HepG2 (cell line): Measurements from ENCODE around the gene TXNL4A. TPM values are rescaled to one million over a fixed set of nuclear protein-coding genes. Genes with fewer than 3 reads are reported as not detected.

Experiments used
- ATAC-seq: fragments of 200-7000 bp; cut with Tn5 transposase; 3 replicates; pipeline ENCODE4 v1.9.1; 2020; ENCODE audit warnings: mild to moderate bottlenecking, moderate library complexity
- BruUV-seq: library from RNA; stranded (reverse); fragments of 400-500 nt; replicated peaks from 2 replicates; lab custom pipeline; 2021; lab: Mats Ljungman, UMichigan
- CTCF ChIA-PET: fragments of 300-600 bp; formaldehyde crosslinking; extraction: SDS; loops from one replicate; lab custom pipeline; 2021; ENCODE audit warnings: low total read pairs, inconsistent platforms, low intra/inter-chr PET ratio; lab: Yijun Ruan, JAX
- POLR2A ChIA-PET: fragments of 350-600 bp; sonication (Branson Sonifier 250); formaldehyde crosslinking; loops from one replicate; lab custom pipeline; 2020; ENCODE audit warnings: antibody characterized with exemption, inconsistent platforms; lab: Yijun Ruan, JAX
- DNase-seq: peaks from one replicate; pipeline ENCODE4 v3.0.0-alpha.2; 2015; ENCODE audit warnings: low spot score
- FAIRE-seq: peaks from 3 replicates; lab custom pipeline; 2011; peaks lifted over from hg19 to GRCh38; lab: Jason Lieb, UNC
- H2AFZ ChIP-seq: one replicate; pipeline ENCODE4 v1.6.1; 2011; ENCODE audit warnings: low read length, inconsistent platforms
- H3K27ac ChIP-seq: fragments of 300-600 bp; 3 replicates; pipeline ENCODE4 v1.8.0; 2011; ENCODE audit warnings: mixed run types, mild to moderate bottlenecking, mixed read lengths, low read length, inconsistent platforms; ENCODE audit not compliant: insufficient read depth; ENCODE audit errors: extremely low read length
- H3K27me3 ChIP-seq, 2 experiments: fragments of 200-600 bp in 1 of 2; 2 replicates in 1 of 2; 3 replicates in 1 of 2; pipeline versions ENCODE4 v1.6.0 to v1.8.0; 2011; ENCODE audit warnings: low read length in 2 of 2, mild to moderate bottlenecking in 2 of 2, moderate library complexity in 2 of 2, inconsistent platforms in 1 of 2; ENCODE audit not compliant: insufficient read depth in 2 of 2, control insufficient read depth in 1 of 2
- H3K36me3 ChIP-seq, 2 experiments: fragments of 200-600 bp in 1 of 2; replicated peaks in 1 of 2; 2 replicates in 1 of 2; 3 replicates in 1 of 2; pipeline versions ENCODE4 v1.5.1 to v1.8.0; 2011; ENCODE audit warnings: low read length in 2 of 2, inconsistent platforms in 1 of 2; ENCODE audit not compliant: insufficient read depth in 2 of 2, control insufficient read depth in 1 of 2
- H3K4me1 ChIP-seq: 2 replicates; pipeline ENCODE4 v1.5.1; 2012; ENCODE audit warnings: low read length, inconsistent platforms; ENCODE audit not compliant: insufficient read depth
- H3K4me2 ChIP-seq: 2 replicates; pipeline ENCODE4 v1.6.0; 2011; ENCODE audit warnings: low read depth, low read length, inconsistent platforms
- H3K4me3 ChIP-seq, 3 experiments: fragments of 200-600 bp in 1 of 3; sonication (generic), shearing (Covaris generic) in 1 of 3; replicated peaks in 1 of 3; 2 replicates each; pipeline ENCODE4 v1.5.1; 2011 to 2016; ENCODE audit warnings: low read length in 3 of 3, inconsistent platforms in 2 of 3, low read depth in 2 of 3, mild to moderate bottlenecking in 2 of 3, control low read depth in 1 of 3, mixed read lengths in 1 of 3; ENCODE audit not compliant: insufficient read depth in 1 of 3
- H3K79me2 ChIP-seq: one replicate; pipeline ENCODE4 v1.6.1; 2011; ENCODE audit warnings: low read length, inconsistent platforms; ENCODE audit not compliant: insufficient read depth
- H3K9ac ChIP-seq: 2 replicates; pipeline ENCODE4 v1.6.0; 2011; ENCODE audit warnings: mild to moderate bottlenecking, low read depth, low read length, inconsistent platforms; ENCODE audit not compliant: insufficient read depth
- H3K9me3 ChIP-seq: 2 replicates; pipeline ENCODE4 v1.5.1; 2012; ENCODE audit warnings: mild to moderate bottlenecking, low read length
- H4K20me1 ChIP-seq: 2 replicates; pipeline ENCODE4 v1.6.0; 2011; ENCODE audit warnings: inconsistent platforms, mild to moderate bottlenecking, low read length, moderate library complexity; ENCODE audit not compliant: insufficient read depth
- EP300 ChIP-seq, 3 experiments: sonication (generic) in 1 of 3; formaldehyde crosslinking in 1 of 3; IDR thresholded peaks; 2 replicates each; pipeline versions ENCODE4 v1.5.1 to v1.6.1; 2011 to 2020; ENCODE audit warnings: low read depth in 2 of 3, low read length in 2 of 3, borderline replicate concordance in 1 of 3, improper control_type of control experiment in 1 of 3, mild to moderate bottlenecking in 1 of 3, missing genetic modification reagents in 1 of 3, moderate library complexity in 1 of 3
- KAT8 ChIP-seq: IDR thresholded peaks from 2 replicates; pipeline ENCODE4 v1.6.1; 2016; ENCODE audit warnings: missing genetic modification reagents, missing compliant biosample characterization
- MAFG ChIP-seq: sonication (generic); formaldehyde crosslinking; IDR thresholded peaks from 2 replicates; pipeline ENCODE4 v1.5.1; 2020; ENCODE audit warnings: mild to moderate bottlenecking, missing genetic modification reagents
- MBD4 ChIP-seq: IDR thresholded peaks from 2 replicates; pipeline ENCODE4 v1.6.1; 2012; ENCODE audit warnings: low read length, inconsistent platforms, borderline replicate concordance
- PAWR ChIP-seq: sonication (generic); formaldehyde crosslinking; IDR thresholded peaks from 2 replicates; pipeline ENCODE4 v1.4.0; 2020; ENCODE audit warnings: missing genetic modification reagents, mild to moderate bottlenecking, borderline replicate concordance
- RERE ChIP-seq: IDR thresholded peaks from 2 replicates; pipeline ENCODE4 v1.6.1; 2016; ENCODE audit warnings: low read depth, missing genetic modification reagents, missing compliant biosample characterization
- SPEN ChIP-seq: sonication (generic); formaldehyde crosslinking; IDR thresholded peaks from 2 replicates; pipeline ENCODE4 v1.5.1; 2020; ENCODE audit warnings: low read depth, mild to moderate bottlenecking, missing genetic modification reagents
- TFAP4 ChIP-seq: sonication (generic); IDR thresholded peaks from 2 replicates; pipeline ENCODE4 v1.6.1; 2016; ENCODE audit warnings: low read depth, borderline replicate concordance
- U2AF2 ChIP-seq: fragments of 200-400 bp; formaldehyde crosslinking; IDR thresholded peaks from 2 replicates; pipeline ENCODE4 v1.6.1; 2017; ENCODE audit warnings: low read depth, mild to moderate bottlenecking, low read length
- ZNF224 ChIP-seq: sonication (generic); formaldehyde crosslinking; IDR thresholded peaks from 2 replicates; pipeline ENCODE4 v1.5.0; 2020; ENCODE audit warnings: mild to moderate bottlenecking, missing genetic modification reagents
- ZNF274 ChIP-seq: sonication (generic); formaldehyde crosslinking; IDR thresholded peaks from 2 replicates; pipeline ENCODE4 v1.5.1; 2020; ENCODE audit warnings: mild to moderate bottlenecking, missing genetic modification reagents
- ZNF383 ChIP-seq: sonication (generic); formaldehyde crosslinking; IDR thresholded peaks from 2 replicates; pipeline ENCODE4 v1.4.0; 2020; ENCODE audit warnings: missing genetic modification reagents, mild to moderate bottlenecking, borderline replicate concordance
- ZNF430 ChIP-seq: sonication (generic); formaldehyde crosslinking; IDR thresholded peaks from 2 replicates; pipeline ENCODE4 v1.9.0; 2021; ENCODE audit warnings: mild to moderate bottlenecking, missing genetic modification reagents
- ZNF576 ChIP-seq: sonication (generic); formaldehyde crosslinking; IDR thresholded peaks from 2 replicates; pipeline ENCODE4 v1.4.0; 2020; ENCODE audit warnings: mild to moderate bottlenecking, missing genetic modification reagents
- ZZZ3 ChIP-seq: sonication (generic); formaldehyde crosslinking; IDR thresholded peaks from 2 replicates; pipeline ENCODE4 v1.4.0; 2020; ENCODE audit warnings: missing genetic modification reagents, mild to moderate bottlenecking, borderline replicate concordance
- WGBS: methylation state at CpG from one replicate; pipeline ENCODE4 v1.1.6; 2017; ENCODE audit warnings: low lambda C conversion rate; 5-methylcytosine and 5-hydroxymethylcytosine counted together
- in situ Hi-C: cut with HindIII; loops from 2 replicates; pipeline ENCODE4 v1.10.0; 2017; ENCODE audit warnings: low pct_unique_long_range_greater_than_20kb; ENCODE audit not compliant: extremely low pct_ligation_motif_present
- intact Hi-C: fragments of 100-400 bp; cut with micrococcal nuclease; formaldehyde crosslinking; loops from one replicate; pipeline ENCODE4 v1.10.0; 2022; ENCODE audit not compliant: unreplicated experiment
- polyA plus RNA-seq, 8 experiments: library from polyadenylated mRNA; depleted of rRNA in 3 of 8; stranded (reverse) in 7 of 8; unstranded in 1 of 8; fragments of >200 nt; fragmentation: Illumina TruSeq in 4 of 8; extraction: Trizol in 4 of 8; gene quantifications; 2 replicates each; pipeline versions ENCODE4 v1.2.1 to v1.2.3, GENCODE V29; 2011 to 2016; ENCODE audit warnings: low read depth in 4 of 8, missing spikeins in 1 of 8, mixed read lengths in 1 of 8; ENCODE audit not compliant: insufficient read depth in 1 of 8
- total RNA-seq, 5 experiments: library from RNA; depleted of rRNA; stranded (reverse); fragments of >200 nt; fragmentation: Illumina TruSeq; extraction: Trizol; gene quantifications; 2 replicates each; pipeline ENCODE4 v1.2.3, GENCODE V29; 2016; ENCODE audit warnings: low read depth in 1 of 5

Gene TXNL4A
- total and polyA plus RNA-seq, 2 of the 13 experiments (the other 11 are each of a cell fraction or from before 2014, with no cell fraction given): 172 to 202 TPM

GRCh38 chr18:79924814-79925731 lies 63.3 kb downstream of the TXNL4A start:
- no peaks in the 10 kb centered on the region for H3K27me3 ChIP-seq
- peaks cover 66% of the 10 kb centered on the region for H4K20me1 ChIP-seq
- no peaks in the 10 kb centered on the region for H3K4me1 ChIP-seq
- DNase-seq: no peak
- intact Hi-C loops (no loop called here), in situ Hi-C loops (no loop called here)
- TF ChIP-seq MAFG (CRISPR knock-in tag) (no peak), EP300 (IDR thresholded peaks at IDR 0.05; ENCODE audit: low read depth in 2 of 2, low read length in 2 of 2) (no peak), EP300 (CRISPR knock-in tag; IDR thresholded peaks at IDR 0.05; ENCODE audit: borderline replicate concordance) (no peak), ZNF224 (no peak), ZNF430 (no peak), RERE (CRISPR knock-in tag) (no peak), U2AF2 (no peak), ZNF383 (no peak), ZNF274 (CRISPR knock-in tag) (no peak), TFAP4 (no peak), MBD4 (no peak), ZNF576 (no peak), KAT8 (CRISPR knock-in tag) (no peak), ZZZ3 (CRISPR knock-in tag) (no peak), SPEN (CRISPR knock-in tag) (no peak), PAWR (no peak)
- BruUV-seq: no TSS peak
- H2AFZ ChIP-seq: no peak overlapping the region
- H3K79me2 ChIP-seq: peaks cover 53% of the 10 kb centered on the region
- POLR2A ChIA-PET: no interaction called here
- no peak overlapping the region for H3K27ac ChIP-seq
- no peak overlapping the region for H3K9ac ChIP-seq
- H3K9me3 ChIP-seq: peaks cover 5% of the 10 kb centered on the region
- H3K4me3 ChIP-seq: no peak overlapping the region
- WGBS: 94% methylated on average over 21 of the region's 25 CpGs
- H3K36me3 ChIP-seq: peaks cover 7 to 61% of the 10 kb centered on the region in 2 experiments
- no peak overlapping the region for H3K4me2 ChIP-seq
- no peak for ATAC-seq
- CTCF ChIA-PET: no interaction called here
- FAIRE-seq: no peak
